Stomach (tissue), 9 donors: Measurements from ENCODE around the gene OR2A12. TPM values are rescaled to one million over a fixed set of nuclear protein-coding genes. Genes with fewer than 3 reads are reported as not detected.

Experiments used
- DNase-seq, 2 donors: peaks; one replicate each; pipeline versions ENCODE4 v3.0.0 to v3.0.0-alpha.2; 2013 to 2019
- H3K27ac ChIP-seq, 5 donors: fragments of 200-600 bp in 4 of 5; sonication (generic) in 4 of 5; one replicate each; pipeline ENCODE4 v1.5.1; 2013 to 2019; ENCODE audit warnings: mild to moderate bottlenecking in 1 of 5, moderate library complexity in 1 of 5
- H3K27me3 ChIP-seq, 3 donors: fragments of 200-600 bp; sonication (generic); one replicate each; pipeline ENCODE4 v1.5.1; 2017 to 2019; ENCODE audit warnings: mixed run types in 1 of 3
- H3K36me3 ChIP-seq, 4 donors: fragments of 200-600 bp; sonication (generic); 1 replicate in 3 of 4; 2 replicates in 1 of 4; pipeline ENCODE4 v1.5.1; 2016 to 2019
- H3K4me1 ChIP-seq, 4 donors: fragments of 200-600 bp; sonication (generic); one replicate each; pipeline ENCODE4 v1.5.1; 2016 to 2019
- H3K4me3 ChIP-seq, 4 donors: fragments of 200-600 bp; sonication (generic) in 3 of 4; one replicate each; pipeline ENCODE4 v1.5.1; 2016 to 2019; ENCODE audit warnings: mild to moderate bottlenecking in 1 of 4
- H3K9me3 ChIP-seq, 4 donors: fragments of 200-600 bp; sonication (generic); one replicate each; pipeline ENCODE4 v1.5.1; 2016 to 2019
- CTCF ChIP-seq, 7 experiments: fragments of 450-650 bp in 4 of 7; fragments of 200-600 bp in 3 of 7; sonication (generic) in 3 of 7; IDR thresholded peaks; one replicate each; pipeline ENCODE4 v1.5.1; 2016 to 2019; ENCODE audit warnings: antibody characterized with exemption in 7 of 7, control low read depth in 2 of 7, mild to moderate bottlenecking in 1 of 7
- EP300 ChIP-seq: sonication (generic); formaldehyde crosslinking; IDR thresholded peaks from one replicate; pipeline ENCODE4 v1.6.1; 2017; ENCODE audit warnings: antibody characterized with exemption
- POLR2A ChIP-seq, 4 donors: fragments of 450-650 bp; IDR thresholded peaks; one replicate each; pipeline ENCODE4 v1.6.1; 2016; ENCODE audit warnings: antibody characterized with exemption in 4 of 4, control low read depth in 2 of 4, mild to moderate bottlenecking in 1 of 4, moderate library complexity in 1 of 4
- POLR2AphosphoS5 ChIP-seq, 3 donors: sonication (generic); formaldehyde crosslinking; IDR thresholded peaks; one replicate each; pipeline ENCODE4 v1.6.1; 2016; ENCODE audit warnings: antibody characterized with exemption in 3 of 3
- WGBS, 5 donors: extraction: QIAGEN DNeasy Blood & Tissue Kit in 3 of 5; methylation state at CpG; one replicate each; pipeline versions ENCODE4 v1.1.5 to v1.1.7; 2013 to 2018; 5-methylcytosine and 5-hydroxymethylcytosine counted together
- intact Hi-C: fragments of 100-400 bp; cut with DNase I; formaldehyde crosslinking; loops from one replicate; pipeline ENCODE4 v1.15.1; 2023; ENCODE audit warnings: low total_unique reads
- polyA plus RNA-seq, 3 donors: library from polyadenylated mRNA; stranded (reverse); fragments of 200-250 nt; gene quantifications; one replicate each; pipeline ENCODE4 v1.2.3, GENCODE V29; 2013
- total RNA-seq, 5 donors: library from RNA; depleted of rRNA; stranded (reverse); fragments of >200 nt; gene quantifications; one replicate each; pipeline versions ENCODE4 v1.1.0 to v1.2.3, GENCODE V29; 2014 to 2016
- donor health status: healthy with polysubstance abuse.
- donor health status: Bipolar disorder and iron deficiency.
- donor health status: healthy.

The OR2A12 gene
- total and polyA plus RNA-seq, 8 donors = not detected

- H3K4me1 ChIP-seq = no peaks in the 10 kb centered on the region
- H3K36me3 ChIP-seq = no peaks in the 10 kb centered on the region
- no peaks in the 10 kb centered on the region for H3K27me3 ChIP-seq
- TF ChIP-seq CTCF (IDR thresholded peaks at IDR 0.05) (no peak), POLR2AphosphoS5 (IDR thresholded peaks at IDR 0.05) (no peak), EP300 (no peak), POLR2A (IDR thresholded peaks at IDR 0.05) (no peak)
- H3K4me3 ChIP-seq = no peak overlapping the region
- H3K9me3 ChIP-seq = no peaks in the 10 kb centered on the region
- DNase-seq = no peak
- H3K27ac ChIP-seq = no peak overlapping the region
- intact Hi-C loops = no loop called here
Measured at GRCh38 chr7:144105211-144105610, 19.1 kb downstream of the OR2A12 start.

GRCh38 chr7:144109283-144109682 lies 23.2 kb downstream of the OR2A12 start, which contains the start of gene OR2A2:
Gene OR2A2 (plus strand): TSS chr7:144109583. CDS start chr7:144109583, 0 bp downstream.
- 83 to 96% (median 88%) methylated on average over 2 of the region's 2 CpGs for WGBS, 5 donors
- no peaks in the 10 kb centered on the region for H3K9me3 ChIP-seq
- H3K36me3 ChIP-seq = no peaks in the 10 kb centered on the region
- no peak within 1 kb of the TSS for H3K4me3 ChIP-seq
- no peak for DNase-seq
- intact Hi-C loops = no loop called here
- no peak within 1 kb of the TSS for H3K27ac ChIP-seq
- no peak for TF ChIP-seq POLR2A (IDR thresholded peaks at IDR 0.05)
- H3K27me3 ChIP-seq = no peaks in the 10 kb centered on the region
- no peaks in the 10 kb centered on the region for H3K4me1 ChIP-seq

DNA sequence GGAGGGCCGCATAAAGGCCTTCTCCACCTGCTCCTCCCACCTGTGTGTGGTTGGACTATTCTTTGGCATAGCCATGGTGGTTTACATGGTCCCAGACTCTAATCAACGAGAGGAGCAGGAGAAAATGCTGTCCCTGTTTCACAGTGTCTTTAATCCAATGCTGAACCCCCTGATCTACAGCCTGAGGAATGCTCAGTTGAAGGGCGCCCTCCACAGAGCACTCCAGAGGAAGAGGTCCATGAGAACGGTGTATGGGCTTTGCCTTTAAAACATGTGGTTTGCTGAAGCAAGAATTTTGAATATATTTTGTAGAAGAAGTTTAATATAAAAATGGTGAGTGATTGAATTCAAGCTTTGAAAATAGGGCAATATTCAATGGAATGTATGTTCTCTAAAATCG lies 24.2 kb downstream of the OR2A12 start:
- WGBS, 5 donors = 69 to 82% (median 78%) methylated on average over 5 of the region's 5 CpGs
- DNase-seq = no peak
- intact Hi-C loops = no loop called here
- TF ChIP-seq CTCF (IDR thresholded peaks at IDR 0.05) = no peak
- no peak for TF ChIP-seq EP300
- TF ChIP-seq POLR2AphosphoS5 (IDR thresholded peaks at IDR 0.05) = no peak
- TF ChIP-seq POLR2A (IDR thresholded peaks at IDR 0.05) = no peak
- no peaks in the 10 kb centered on the region for H3K27me3 ChIP-seq
- no peaks in the 10 kb centered on the region for H3K4me1 ChIP-seq
- no peaks in the 10 kb centered on the region for H3K9me3 ChIP-seq
- H3K27ac ChIP-seq = no peak overlapping the region
- H3K4me3 ChIP-seq = no peak overlapping the region
- no peaks in the 10 kb centered on the region for H3K36me3 ChIP-seq

- intact Hi-C loops = no loop called here
- no peak for DNase-seq
- no peak overlapping the region for H3K4me3 ChIP-seq
- H3K27me3 ChIP-seq = no peaks in the 10 kb centered on the region
- no peaks in the 10 kb centered on the region for H3K4me1 ChIP-seq
- no peaks in the 10 kb centered on the region for H3K36me3 ChIP-seq
- H3K9me3 ChIP-seq = no peaks in the 10 kb centered on the region
- TF ChIP-seq POLR2A (IDR thresholded peaks at IDR 0.05) (no peak), CTCF (IDR thresholded peaks at IDR 0.05) (no peak), POLR2AphosphoS5 (IDR thresholded peaks at IDR 0.05) (no peak), EP300 (no peak)
- no peak overlapping the region for H3K27ac ChIP-seq
- WGBS, 5 donors = 24 to 41% (median 32%) methylated on average over 1 of the region's 1 CpG
Measured at GRCh38 chr7:144113651-144114050, 27.6 kb downstream of the OR2A12 start.

GRCh38 chr7:144118341-144118740 lies 32.3 kb downstream of the OR2A12 start:
- no peak overlapping the region for H3K27ac ChIP-seq
- 58 to 78% (median 74%) methylated on average over 8 of the region's 8 CpGs for WGBS, 5 donors
- H3K9me3 ChIP-seq = no peaks in the 10 kb centered on the region
- H3K4me3 ChIP-seq = no peak overlapping the region
- H3K27me3 ChIP-seq = no peaks in the 10 kb centered on the region
- H3K4me1 ChIP-seq = no peaks in the 10 kb centered on the region
- H3K36me3 ChIP-seq = no peaks in the 10 kb centered on the region
- intact Hi-C loops = no loop called here
- TF ChIP-seq POLR2A (IDR thresholded peaks at IDR 0.05) (no peak), POLR2AphosphoS5 (IDR thresholded peaks at IDR 0.05) (no peak), EP300 (no peak), CTCF (IDR thresholded peaks at IDR 0.05) (no peak)
- DNase-seq = no peak
